Measurements from ENCODE around the gene MMP2. TPM values are rescaled to one million over a fixed set of nuclear protein-coding genes. Genes with fewer than 3 reads are reported as not detected.
A peak's percentile ranks its signal among the peaks of the same experiment; 100 is the strongest.

The MMP2 gene
- total RNA-seq, 1 donor from 2014 or later: 1,246 TPM

DNA sequence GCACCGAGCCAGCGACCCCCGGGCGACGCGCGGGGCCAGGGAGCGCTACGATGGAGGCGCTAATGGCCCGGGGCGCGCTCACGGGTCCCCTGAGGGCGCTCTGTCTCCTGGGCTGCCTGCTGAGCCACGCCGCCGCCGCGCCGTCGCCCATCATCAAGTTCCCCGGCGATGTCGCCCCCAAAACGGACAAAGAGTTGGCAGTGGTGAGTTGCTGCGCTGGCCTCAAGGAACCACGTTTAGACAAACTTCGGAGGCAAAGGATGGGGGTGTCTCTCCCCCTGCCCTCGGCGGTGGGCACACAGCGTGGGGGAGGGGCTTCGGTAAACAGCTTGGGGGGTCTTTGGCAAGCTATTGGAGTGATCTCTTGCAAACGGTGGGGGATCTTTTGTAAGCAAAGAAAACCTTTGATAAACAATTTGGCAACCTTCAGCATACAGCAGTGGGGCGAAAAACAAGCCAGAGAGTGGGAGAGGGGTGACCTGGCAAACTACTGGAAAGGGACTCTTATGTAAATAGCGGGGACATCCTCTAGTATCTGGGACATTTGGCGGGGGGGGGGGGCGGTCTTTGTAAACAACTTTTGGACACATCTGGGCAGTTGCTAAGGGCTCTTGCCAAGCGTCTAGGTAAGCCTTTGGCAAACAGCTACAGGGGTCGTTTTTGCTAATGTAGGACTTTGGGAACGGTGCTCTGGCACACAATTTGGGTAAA, 587 bp downstream of the MMP2 start:
- H3K4me1 Mint-ChIP-seq (ENCODE audit: low read depth, unreplicated experiment): peaks cover 24% of the 10 kb centered on the region
- Histone ChIP-seq H2AFZ (ENCODE audit: low read depth, low read length) (peak overlapping the region; percentile 57), H4K20me1 (ENCODE audit: insufficient read depth, low read length) (peaks cover 39% of the 10 kb centered on the region), H3K27ac (ENCODE audit: low read depth, low read length) (peak overlapping the region; percentile 69), H3K4me2 (ENCODE audit: low read length) (peak overlapping the region; percentile 97), H3K27me3 (ENCODE audit: insufficient read depth, low read length) (no peaks in the 10 kb centered on the region), H3K4me3 (ENCODE audit: insufficient read depth, low read depth, low read length) (peak overlapping the region; percentile 95), H3K79me2 (ENCODE audit: insufficient read depth, low read length) (peaks cover 48% of the 10 kb centered on the region), H3K4me1 (ENCODE audit: insufficient read depth, low read length) (peaks cover 26% of the 10 kb centered on the region), H3K9ac (ENCODE audit: low read length) (peak overlapping the region; percentile 92), H3K36me3 (ENCODE audit: insufficient read depth, low read length) (peaks cover 21% of the 10 kb centered on the region), H3K9me3 (ENCODE audit: insufficient read depth, low read depth, low read length) (no peaks in the 10 kb centered on the region)
- H3K27ac Mint-ChIP-seq (ENCODE audit: unreplicated experiment): peak overlapping the region; percentile 94
- H3K27me3 Mint-ChIP-seq (ENCODE audit: low read depth, unreplicated experiment): peaks cover 11% of the 10 kb centered on the region
- FAIRE-seq (no peak), DNase-seq (ENCODE audit: low read depth) (no peak)
- H3K9me3 Mint-ChIP-seq (ENCODE audit: unreplicated experiment): peaks cover 5% of the 10 kb centered on the region
- peak overlapping the region; percentile 99 for H3K4me3 Mint-ChIP-seq (ENCODE audit: unreplicated experiment)
- peaks cover 21% of the 10 kb centered on the region for H3K36me3 Mint-ChIP-seq (ENCODE audit: low read depth, unreplicated experiment)
- TF ChIP-seq CTCF (IDR thresholded peaks at IDR 0.05; ENCODE audit: insufficient read depth, low read depth, low read length) (no peak), EZH2 (IDR thresholded peaks at IDR 0.05; ENCODE audit: insufficient read depth, low read length) (no peak)

DNA sequence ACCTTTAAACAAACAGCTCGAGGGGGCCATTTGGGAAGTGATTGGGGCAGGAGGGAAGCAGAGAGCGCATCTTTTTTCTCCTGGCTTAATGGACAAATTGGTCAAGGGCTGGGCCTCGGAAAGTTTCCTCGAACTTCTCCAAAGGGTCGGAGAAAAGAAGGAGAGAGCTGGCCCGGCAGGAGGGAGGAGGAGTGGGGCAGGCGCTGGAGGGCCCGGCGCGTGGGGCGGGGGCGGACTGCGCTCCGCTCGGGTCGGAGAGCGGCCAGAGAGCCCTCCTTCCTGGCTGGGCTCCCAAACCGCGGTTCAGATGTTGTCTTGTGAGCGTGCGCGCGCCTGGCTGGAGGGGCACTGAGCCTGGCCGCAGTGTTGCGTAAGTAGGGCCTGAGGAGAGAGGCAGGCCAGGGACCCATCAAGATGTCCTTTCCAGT, 1.2 kb downstream of the MMP2 start:
- Histone ChIP-seq H3K27me3 (ENCODE audit: insufficient read depth, low read length) (no peaks in the 10 kb centered on the region), H3K79me2 (ENCODE audit: insufficient read depth, low read length) (peaks cover 54% of the 10 kb centered on the region), H3K9ac (ENCODE audit: low read length) (peak overlapping the region; percentile 92), H2AFZ (ENCODE audit: low read depth, low read length) (no peak overlapping the region), H4K20me1 (ENCODE audit: insufficient read depth, low read length) (peaks cover 46% of the 10 kb centered on the region), H3K4me1 (ENCODE audit: insufficient read depth, low read length) (peaks cover 26% of the 10 kb centered on the region), H3K27ac (ENCODE audit: low read depth, low read length) (peak overlapping the region; percentile 69), H3K4me2 (ENCODE audit: low read length) (peak overlapping the region; percentile 97), H3K9me3 (ENCODE audit: insufficient read depth, low read depth, low read length) (no peaks in the 10 kb centered on the region), H3K36me3 (ENCODE audit: insufficient read depth, low read length) (peaks cover 28% of the 10 kb centered on the region), H3K4me3 (ENCODE audit: insufficient read depth, low read depth, low read length) (peak overlapping the region; percentile 95)
- H3K4me3 Mint-ChIP-seq (ENCODE audit: unreplicated experiment): peak overlapping the region; percentile 99
- H3K4me1 Mint-ChIP-seq (ENCODE audit: low read depth, unreplicated experiment): peaks cover 27% of the 10 kb centered on the region
- peaks cover 5% of the 10 kb centered on the region for H3K9me3 Mint-ChIP-seq (ENCODE audit: unreplicated experiment)
- peak overlapping the region; percentile 29 for H3K27ac Mint-ChIP-seq (ENCODE audit: unreplicated experiment)
- TF ChIP-seq EZH2 (IDR thresholded peaks at IDR 0.05; ENCODE audit: insufficient read depth, low read length): no peak
- TF ChIP-seq CTCF (IDR thresholded peaks at IDR 0.05; ENCODE audit: insufficient read depth, low read depth, low read length): no peak
- DNase-seq (ENCODE audit: low read depth) (peak; percentile 90), FAIRE-seq (no peak)
- peaks cover 27% of the 10 kb centered on the region for H3K36me3 Mint-ChIP-seq (ENCODE audit: low read depth, unreplicated experiment)
- H3K27me3 Mint-ChIP-seq (ENCODE audit: low read depth, unreplicated experiment): peaks cover 11% of the 10 kb centered on the region

DNA sequence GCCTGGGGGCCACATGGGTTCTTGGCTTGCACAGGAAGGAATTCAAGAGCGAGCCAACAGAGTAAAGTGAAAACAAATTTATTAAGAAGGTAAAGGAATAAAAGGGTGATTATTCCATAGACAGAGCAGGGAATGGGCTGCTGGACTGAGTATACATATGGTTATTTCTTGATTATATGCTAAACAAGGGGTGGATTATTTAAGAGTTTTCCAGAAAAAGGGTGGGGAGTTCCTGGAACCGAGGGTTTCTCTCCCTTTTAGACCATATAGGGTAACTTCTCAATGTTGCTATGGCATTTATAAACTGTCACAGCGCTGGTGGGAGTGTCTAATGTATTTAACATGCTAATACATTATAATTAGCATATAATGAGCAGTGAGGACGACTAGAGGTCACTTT, 2.0 kb downstream of the MMP2 start:
- peaks cover 10% of the 10 kb centered on the region for H3K27me3 Mint-ChIP-seq (ENCODE audit: low read depth, unreplicated experiment)

More for the DNA sequence above, 2.0 kb downstream of the MMP2 start:
- H2AFZ ChIP-seq (ENCODE audit: low read depth, low read length): no peak overlapping the region
- peaks cover 35% of the 10 kb centered on the region for H3K36me3 ChIP-seq (ENCODE audit: insufficient read depth, low read length)
- FAIRE-seq (no peak), DNase-seq (ENCODE audit: low read depth) (no peak)
- Mint-ChIP-seq H3K27ac (ENCODE audit: unreplicated experiment) (peak overlapping the region; percentile 89), H3K4me1 (ENCODE audit: low read depth, unreplicated experiment) (peaks cover 29% of the 10 kb centered on the region), H3K36me3 (ENCODE audit: low read depth, unreplicated experiment) (peaks cover 32% of the 10 kb centered on the region), H3K4me3 (ENCODE audit: unreplicated experiment) (peak overlapping the region; percentile 99), H3K9me3 (ENCODE audit: unreplicated experiment) (peaks cover 5% of the 10 kb centered on the region)
- H3K9ac ChIP-seq (ENCODE audit: low read length): peak overlapping the region; percentile 92
- H4K20me1 ChIP-seq (ENCODE audit: insufficient read depth, low read length): peaks cover 46% of the 10 kb centered on the region
- peaks cover 58% of the 10 kb centered on the region for H3K79me2 ChIP-seq (ENCODE audit: insufficient read depth, low read length)
- peak overlapping the region; percentile 95 for H3K4me3 ChIP-seq (ENCODE audit: insufficient read depth, low read depth, low read length)
- H3K4me1 ChIP-seq (ENCODE audit: insufficient read depth, low read length): peaks cover 26% of the 10 kb centered on the region
- peak overlapping the region; percentile 54 for H3K27ac ChIP-seq (ENCODE audit: low read depth, low read length)
- H3K27me3 ChIP-seq (ENCODE audit: insufficient read depth, low read length): no peaks in the 10 kb centered on the region
- no peaks in the 10 kb centered on the region for H3K9me3 ChIP-seq (ENCODE audit: insufficient read depth, low read depth, low read length)
- no peak for TF ChIP-seq CTCF (IDR thresholded peaks at IDR 0.05; ENCODE audit: insufficient read depth, low read depth, low read length)
- TF ChIP-seq EZH2 (IDR thresholded peaks at IDR 0.05; ENCODE audit: insufficient read depth, low read length): no peak
- peak overlapping the region; percentile 97 for H3K4me2 ChIP-seq (ENCODE audit: low read length)
